CD4-positive, alpha-beta T cell treated with Interleukin-17A for 1 hour (primary cell): ENCODE data around the gene EML1.
"Not testable (repeated sequence)": the region's sequence is repeated elsewhere in the genome, so short reads cannot be mapped to it uniquely, and the experiment has no call there.

Experiments
- DNase-seq: peaks from one replicate; pipeline ENCODE4 v3.0.0-alpha.2; 2020

EML1 gene

GRCh38 chr14:99756796-99757195, 36.4 kb upstream of the EML1 start:
- no peak for DNase-seq

GRCh38 chr14:99757331-99758070, 35.7 kb upstream of the EML1 start:
- DNase-seq, result no peak

GRCh38 chr14:99758121-99758821, 34.9 kb upstream of the EML1 start:
- no peak for DNase-seq

- DNase-seq, result no peak
Measured at GRCh38 chr14:99758872-99759545, 34.2 kb upstream of the EML1 start.

- DNase-seq, result no peak
Measured at GRCh38 chr14:99759546-99759925, 33.7 kb upstream of the EML1 start.

- no peak for DNase-seq
Measured at GRCh38 chr14:99760817-99761216, 32.4 kb upstream of the EML1 start.

- not testable (repeated sequence) for DNase-seq
Measured at GRCh38 chr14:99762911-99763310, 30.3 kb upstream of the EML1 start.

GRCh38 chr14:99763527-99764221, 29.5 kb upstream of the EML1 start:
- DNase-seq, result no peak

- DNase-seq, result no peak
Measured at GRCh38 chr14:99764222-99764706, 28.9 kb upstream of the EML1 start.

- DNase-seq, result no peak
Measured at GRCh38 chr14:99768381-99768780, 24.8 kb upstream of the EML1 start.

- DNase-seq, result no peak
Measured at GRCh38 chr14:99769123-99769522, 24.1 kb upstream of the EML1 start.

- no peak for DNase-seq
Measured at GRCh38 chr14:99769799-99770198, 23.4 kb upstream of the EML1 start.

- DNase-seq, result no peak
Measured at GRCh38 chr14:99772371-99773283, 20.6 kb upstream of the EML1 start.

- DNase-seq, result no peak
Measured at GRCh38 chr14:99773521-99774497, 19.4 kb upstream of the EML1 start.

- no peak for DNase-seq
Measured at GRCh38 chr14:99774556-99775307, 18.5 kb upstream of the EML1 start.

GRCh38 chr14:99775351-99775750, 17.9 kb upstream of the EML1 start:
- DNase-seq, result no peak

GRCh38 chr14:99777951-99778350, 15.3 kb upstream of the EML1 start:
- no peak for DNase-seq

- no peak for DNase-seq
Measured at GRCh38 chr14:99779751-99780150, 13.5 kb upstream of the EML1 start.

- no peak for DNase-seq
Measured at GRCh38 chr14:99780690-99781089, 12.5 kb upstream of the EML1 start.

- DNase-seq, result no peak
Measured at GRCh38 chr14:99781091-99781490, 12.1 kb upstream of the EML1 start.
